ENCODE measurements around the gene HBG1. TPM values are rescaled to one million over a fixed set of nuclear protein-coding genes. Genes with fewer than 3 reads are reported as not detected.

Gene HBG1
- polyA plus RNA-seq, 1 donor (not counting 4 experiments of a cell fraction or from before 2014, with no cell fraction given), result 0.30 TPM

GRCh38 chr11:5277807-5278382 lies 28.2 kb upstream of the HBG1 start:
- no peaks in the 10 kb centered on the region for H3K36me3 ChIP-seq (ENCODE audit: control insufficient read depth in 2 of 2, extremely low read depth in 1 of 2, insufficient read depth in 2 of 2, low read length in 2 of 2)
- H3K9me1 ChIP-seq (ENCODE audit: control insufficient read depth, extremely low read depth, insufficient read depth, low read length), result peaks cover 2% of the 10 kb centered on the region
- no peaks in the 10 kb centered on the region for H3K27me3 ChIP-seq (ENCODE audit: control insufficient read depth, extremely low read depth, insufficient read depth, low read length)
- peaks cover 18% of the 10 kb centered on the region for H3K4me1 ChIP-seq (ENCODE audit: control insufficient read depth, extremely low read depth, insufficient read depth, low read length)
- H3K27ac ChIP-seq (ENCODE audit: control insufficient read depth, insufficient read depth, low read length), result no peak overlapping the region
- no peak overlapping the region for H3K9ac ChIP-seq (ENCODE audit: control insufficient read depth, extremely low read depth, insufficient read depth, low read length)
- no peak overlapping the region for H2AFZ ChIP-seq (ENCODE audit: control insufficient read depth, low read length)
- no peaks in the 10 kb centered on the region for H4K20me1 ChIP-seq (ENCODE audit: control insufficient read depth, extremely low read depth, insufficient read depth, low read length)
- FAIRE-seq (no peak), DNase-seq (ENCODE audit: low read depth, low spot score) (no peak)
- H3K4me3 ChIP-seq (ENCODE audit: control insufficient read depth in 2 of 3, extremely low read depth in 1 of 3, insufficient read depth in 2 of 3, low read depth in 1 of 3, low read length in 3 of 3), result no peak overlapping the region
- no peaks in the 10 kb centered on the region for H3K9me3 ChIP-seq (ENCODE audit: control insufficient read depth, low read depth, low read length)
- H3K79me2 ChIP-seq (ENCODE audit: control insufficient read depth, insufficient read depth, low read length), result no peaks in the 10 kb centered on the region
- TF ChIP-seq EZH2 (IDR thresholded peaks at IDR 0.05; ENCODE audit: low read length), result no peak
- TF ChIP-seq CTCF (optimal IDR thresholded peaks at IDR 0.05 in 1 of 3, IDR thresholded peaks at IDR 0.05 in 1 of 3, conservative IDR thresholded peaks at IDR 0.05 in 1 of 3; ENCODE audit: extremely low read depth in 1 of 3, insufficient read depth in 2 of 3, low read length in 3 of 3), result no peak
- H3K4me2 ChIP-seq (ENCODE audit: control insufficient read depth, extremely low read depth, insufficient read depth, low read depth, low read length), result no peak overlapping the region
- dilution Hi-C loops (cut with MboI; ENCODE audit: extremely low pct_ligation_motif_present, low sequenced_read_pairs), result no loop called here

GRCh38 chr11:5276697-5277096 lies 27.0 kb upstream of the HBG1 start:
- FAIRE-seq (no peak), DNase-seq (ENCODE audit: low read depth, low spot score) (no peak)
- dilution Hi-C loops (cut with MboI; ENCODE audit: extremely low pct_ligation_motif_present, low sequenced_read_pairs), result no loop called here
- H3K27ac ChIP-seq (ENCODE audit: control insufficient read depth, insufficient read depth, low read length), result no peak overlapping the region
- H3K27me3 ChIP-seq (ENCODE audit: control insufficient read depth, extremely low read depth, insufficient read depth, low read length), result no peaks in the 10 kb centered on the region
- H3K9ac ChIP-seq (ENCODE audit: control insufficient read depth, extremely low read depth, insufficient read depth, low read length), result no peak overlapping the region
- peaks cover 18% of the 10 kb centered on the region for H3K4me1 ChIP-seq (ENCODE audit: control insufficient read depth, extremely low read depth, insufficient read depth, low read length)
- H4K20me1 ChIP-seq (ENCODE audit: control insufficient read depth, extremely low read depth, insufficient read depth, low read length), result no peaks in the 10 kb centered on the region
- H3K4me2 ChIP-seq (ENCODE audit: control insufficient read depth, extremely low read depth, insufficient read depth, low read depth, low read length), result no peak overlapping the region
- TF ChIP-seq EZH2 (IDR thresholded peaks at IDR 0.05; ENCODE audit: low read length) (no peak), CTCF (optimal IDR thresholded peaks at IDR 0.05 in 1 of 3, IDR thresholded peaks at IDR 0.05 in 1 of 3, conservative IDR thresholded peaks at IDR 0.05 in 1 of 3; ENCODE audit: extremely low read depth in 1 of 3, insufficient read depth in 2 of 3, low read length in 3 of 3) (no peak)
- no peaks in the 10 kb centered on the region for H3K9me3 ChIP-seq (ENCODE audit: control insufficient read depth, low read depth, low read length)
- no peak overlapping the region for H2AFZ ChIP-seq (ENCODE audit: control insufficient read depth, low read length)
- H3K36me3 ChIP-seq (ENCODE audit: control insufficient read depth in 2 of 2, extremely low read depth in 1 of 2, insufficient read depth in 2 of 2, low read length in 2 of 2), result no peaks in the 10 kb centered on the region
- H3K9me1 ChIP-seq (ENCODE audit: control insufficient read depth, extremely low read depth, insufficient read depth, low read length), result peaks cover 2% of the 10 kb centered on the region
- no peak overlapping the region for H3K4me3 ChIP-seq (ENCODE audit: control insufficient read depth in 2 of 3, extremely low read depth in 1 of 3, insufficient read depth in 2 of 3, low read depth in 1 of 3, low read length in 3 of 3)
- H3K79me2 ChIP-seq (ENCODE audit: control insufficient read depth, insufficient read depth, low read length), result no peaks in the 10 kb centered on the region
